Neural cell (in vitro differentiated cells): Measurements from ENCODE around the gene ACOT8. TPM values are rescaled to one million over a fixed set of nuclear protein-coding genes. Genes with fewer than 3 reads are reported as not detected.

Experiments used
- H2AFZ ChIP-seq: fragments of 200-600, 300-800 bp; sonication (generic), shearing (Covaris generic); 2 replicates; pipeline ENCODE4 v1.6.0; 2014; ENCODE audit warnings: low read depth, mild to moderate bottlenecking, antibody characterized with exemption, low read length, moderate library complexity
- H3F3A ChIP-seq: fragments of 200-600 bp; shearing (Covaris generic); 2 replicates; pipeline ENCODE4 v1.6.1; 2016; ENCODE audit warnings: mild to moderate bottlenecking, moderate library complexity, mixed read lengths, antibody characterized with exemption, low read length; ENCODE audit not compliant: insufficient read depth, poor library complexity, severe bottlenecking
- H3K27ac ChIP-seq: fragments of 200-600, 300-800 bp; sonication (generic), shearing (Covaris generic); 2 replicates; pipeline ENCODE4 v1.5.1; 2014; ENCODE audit warnings: mild to moderate bottlenecking, low read length, moderate library complexity
- H3K27me3 ChIP-seq: fragments of 300-800, 200-600 bp; sonication (generic), shearing (Covaris generic); 2 replicates; pipeline ENCODE4 v1.6.0; 2014; ENCODE audit warnings: mild to moderate bottlenecking, low read depth, low read length, moderate library complexity; ENCODE audit not compliant: insufficient read depth
- H3K36me3 ChIP-seq: fragments of 300-800, 200-600 bp; sonication (generic), shearing (Covaris generic); 2 replicates; pipeline ENCODE4 v1.5.1; 2014; ENCODE audit warnings: mild to moderate bottlenecking, antibody characterized with exemption, low read length, moderate library complexity; ENCODE audit not compliant: insufficient read depth
- H3K4me2 ChIP-seq: fragments of 300-800, 200-600 bp; sonication (generic), shearing (Covaris generic); 2 replicates; pipeline ENCODE4 v1.6.0; 2014; ENCODE audit warnings: mild to moderate bottlenecking, low read length
- H3K4me3 ChIP-seq: fragments of 300-800, 200-600 bp; sonication (generic), shearing (Covaris generic); 2 replicates; pipeline ENCODE4 v1.5.1; 2014; ENCODE audit warnings: mild to moderate bottlenecking, low read length, moderate library complexity
- H3K79me2 ChIP-seq: fragments of 200-600 bp; shearing (Covaris generic); replicated peaks from 2 replicates; pipeline ENCODE4 v1.6.0; 2014; ENCODE audit warnings: mild to moderate bottlenecking, low read length, moderate library complexity; ENCODE audit not compliant: insufficient read depth
- H3K9ac ChIP-seq: fragments of 300-800, 200-600 bp; sonication (generic), shearing (Covaris generic); 2 replicates; pipeline ENCODE4 v1.6.1; 2016; ENCODE audit warnings: mild to moderate bottlenecking, low read length, mixed read lengths
- H3K9me2 ChIP-seq: fragments of 200-600 bp; shearing (Covaris generic); 2 replicates; pipeline ENCODE4 v1.6.1; 2016; ENCODE audit warnings: mild to moderate bottlenecking, low read length, mixed read lengths; ENCODE audit not compliant: insufficient read depth
- H3K9me3 ChIP-seq: fragments of 200-600, 300-800 bp; sonication (generic), shearing (Covaris generic); 2 replicates; pipeline ENCODE4 v1.6.1; 2016; ENCODE audit warnings: mild to moderate bottlenecking, mixed run types, low read length, moderate library complexity, mixed read lengths
- H4K20me1 ChIP-seq: fragments of 200-600 bp; shearing (Covaris generic); 2 replicates; pipeline ENCODE4 v1.6.1; 2016; ENCODE audit warnings: mild to moderate bottlenecking, mixed run types; ENCODE audit not compliant: insufficient read depth
- EP300 ChIP-seq: fragments of 450-650 bp; conservative IDR thresholded peaks from 2 replicates; pipeline ENCODE4 v1.6.1; 2014; ENCODE audit warnings: antibody characterized with exemption, mild to moderate bottlenecking, moderate library complexity; ENCODE audit not compliant: poor library complexity, severe bottlenecking
- EZH2 ChIP-seq: fragments of 200-600, 300-800 bp; shearing (Covaris generic), sonication (generic); IDR thresholded peaks from 2 replicates; pipeline ENCODE4 v1.6.1; 2014; ENCODE audit warnings: antibody characterized with exemption, low read length, borderline replicate concordance, mild to moderate bottlenecking; ENCODE audit not compliant: insufficient read depth, poor library complexity, severe bottlenecking
- MXI1 ChIP-seq: fragments of 450-650 bp; conservative IDR thresholded peaks from 2 replicates; pipeline ENCODE4 v1.6.1; 2014; ENCODE audit warnings: antibody characterized with exemption, mild to moderate bottlenecking; ENCODE audit not compliant: poor library complexity, severe bottlenecking
- POLR2AphosphoS5 ChIP-seq: IDR thresholded peaks from 2 replicates; pipeline ENCODE4 v1.6.1; 2012
- RAD21 ChIP-seq: fragments of 450-650 bp; conservative IDR thresholded peaks from 2 replicates; pipeline ENCODE4 v1.6.1; 2014; ENCODE audit warnings: antibody characterized with exemption, mild to moderate bottlenecking, moderate library complexity
- SMC3 ChIP-seq: fragments of 450-650 bp; conservative IDR thresholded peaks from 2 replicates; pipeline ENCODE4 v1.6.1; 2014; ENCODE audit warnings: antibody characterized with exemption, mild to moderate bottlenecking, moderate library complexity; ENCODE audit not compliant: poor library complexity
- TAF1 ChIP-seq: IDR thresholded peaks from 2 replicates; pipeline ENCODE4 v1.6.1; 2012; ENCODE audit warnings: low read depth
- polyA plus RNA-seq: library from polyadenylated mRNA; depleted of rRNA; stranded (reverse); fragments of >200 nt; gene quantifications from 2 replicates; pipeline ENCODE4 v1.2.3, GENCODE V29; 2014
- TF ChIP-seq, protein P1 (sequence below): fragments of 450-650 bp; IDR thresholded peaks from 2 replicates; pipeline ENCODE4 v1.5.1; 2014; ENCODE audit warnings: antibody characterized with exemption, mild to moderate bottlenecking, moderate library complexity; ENCODE audit not compliant: poor library complexity, severe bottlenecking
- TF ChIP-seq, protein P2 (sequence below): IDR thresholded peaks from 2 replicates; pipeline ENCODE4 v1.6.1; 2012; ENCODE audit warnings: borderline replicate concordance

ACOT8 gene
- polyA plus RNA-seq, 1 donor from 2014 or later = 68.7 TPM

DNA sequence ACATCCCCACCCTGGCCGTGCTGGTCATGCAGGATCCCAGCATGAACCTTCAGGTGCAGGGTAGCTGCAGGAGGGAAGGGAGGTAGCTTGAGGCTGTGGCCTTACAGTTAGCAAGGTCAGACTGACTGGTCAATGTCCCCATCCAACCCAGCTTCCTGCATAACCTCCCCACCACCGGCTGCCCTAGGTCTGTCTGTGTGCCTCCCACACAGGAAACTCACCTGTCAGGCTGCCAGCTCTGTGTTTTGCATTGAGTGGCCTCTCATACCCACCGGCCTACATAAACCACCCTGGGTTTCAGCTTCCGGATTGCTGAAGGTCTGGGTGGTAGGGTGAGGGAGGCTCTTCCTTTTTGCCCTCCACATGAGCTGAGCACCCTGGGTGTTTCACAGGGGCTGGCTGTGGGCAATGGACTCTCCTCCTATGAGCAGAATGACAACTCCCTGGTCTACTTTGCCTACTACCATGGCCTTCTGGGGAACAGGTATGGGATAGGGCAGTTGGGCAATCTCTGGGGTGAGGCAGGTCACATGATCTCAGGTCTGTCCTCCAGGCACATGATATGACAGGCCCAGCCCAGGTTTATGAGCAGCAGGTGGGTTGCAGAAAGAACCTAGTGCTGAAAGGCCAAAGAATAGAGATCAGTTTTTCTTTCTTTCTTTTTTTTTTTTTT is 35.8 kb upstream of the ACOT8 start:
- Histone ChIP-seq H3K27me3 (no peaks in the 10 kb centered on the region), H3K27ac (no peak overlapping the region), H3K9ac (no peak overlapping the region), H3K9me3 (no peaks in the 10 kb centered on the region), H3K36me3 (no peaks in the 10 kb centered on the region), H3K79me2 (no peaks in the 10 kb centered on the region), H3K4me2 (no peak overlapping the region), H3F3A (no peaks in the 10 kb centered on the region), H3K9me2 (no peaks in the 10 kb centered on the region), H3K4me3 (no peak overlapping the region), H4K20me1 (no peaks in the 10 kb centered on the region), H2AFZ (no peak overlapping the region)
- TF ChIP-seq TAF1 (no peak), EP300 (no peak), RAD21 (no peak), EZH2 (no peak), MXI1 (no peak), POLR2AphosphoS5 (no peak), SMC3 (no peak)
- TF ChIP-seq, protein P1, sequence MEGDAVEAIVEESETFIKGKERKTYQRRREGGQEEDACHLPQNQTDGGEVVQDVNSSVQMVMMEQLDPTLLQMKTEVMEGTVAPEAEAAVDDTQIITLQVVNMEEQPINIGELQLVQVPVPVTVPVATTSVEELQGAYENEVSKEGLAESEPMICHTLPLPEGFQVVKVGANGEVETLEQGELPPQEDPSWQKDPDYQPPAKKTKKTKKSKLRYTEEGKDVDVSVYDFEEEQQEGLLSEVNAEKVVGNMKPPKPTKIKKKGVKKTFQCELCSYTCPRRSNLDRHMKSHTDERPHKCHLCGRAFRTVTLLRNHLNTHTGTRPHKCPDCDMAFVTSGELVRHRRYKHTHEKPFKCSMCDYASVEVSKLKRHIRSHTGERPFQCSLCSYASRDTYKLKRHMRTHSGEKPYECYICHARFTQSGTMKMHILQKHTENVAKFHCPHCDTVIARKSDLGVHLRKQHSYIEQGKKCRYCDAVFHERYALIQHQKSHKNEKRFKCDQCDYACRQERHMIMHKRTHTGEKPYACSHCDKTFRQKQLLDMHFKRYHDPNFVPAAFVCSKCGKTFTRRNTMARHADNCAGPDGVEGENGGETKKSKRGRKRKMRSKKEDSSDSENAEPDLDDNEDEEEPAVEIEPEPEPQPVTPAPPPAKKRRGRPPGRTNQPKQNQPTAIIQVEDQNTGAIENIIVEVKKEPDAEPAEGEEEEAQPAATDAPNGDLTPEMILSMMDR = no peak
- TF ChIP-seq, protein P2, sequence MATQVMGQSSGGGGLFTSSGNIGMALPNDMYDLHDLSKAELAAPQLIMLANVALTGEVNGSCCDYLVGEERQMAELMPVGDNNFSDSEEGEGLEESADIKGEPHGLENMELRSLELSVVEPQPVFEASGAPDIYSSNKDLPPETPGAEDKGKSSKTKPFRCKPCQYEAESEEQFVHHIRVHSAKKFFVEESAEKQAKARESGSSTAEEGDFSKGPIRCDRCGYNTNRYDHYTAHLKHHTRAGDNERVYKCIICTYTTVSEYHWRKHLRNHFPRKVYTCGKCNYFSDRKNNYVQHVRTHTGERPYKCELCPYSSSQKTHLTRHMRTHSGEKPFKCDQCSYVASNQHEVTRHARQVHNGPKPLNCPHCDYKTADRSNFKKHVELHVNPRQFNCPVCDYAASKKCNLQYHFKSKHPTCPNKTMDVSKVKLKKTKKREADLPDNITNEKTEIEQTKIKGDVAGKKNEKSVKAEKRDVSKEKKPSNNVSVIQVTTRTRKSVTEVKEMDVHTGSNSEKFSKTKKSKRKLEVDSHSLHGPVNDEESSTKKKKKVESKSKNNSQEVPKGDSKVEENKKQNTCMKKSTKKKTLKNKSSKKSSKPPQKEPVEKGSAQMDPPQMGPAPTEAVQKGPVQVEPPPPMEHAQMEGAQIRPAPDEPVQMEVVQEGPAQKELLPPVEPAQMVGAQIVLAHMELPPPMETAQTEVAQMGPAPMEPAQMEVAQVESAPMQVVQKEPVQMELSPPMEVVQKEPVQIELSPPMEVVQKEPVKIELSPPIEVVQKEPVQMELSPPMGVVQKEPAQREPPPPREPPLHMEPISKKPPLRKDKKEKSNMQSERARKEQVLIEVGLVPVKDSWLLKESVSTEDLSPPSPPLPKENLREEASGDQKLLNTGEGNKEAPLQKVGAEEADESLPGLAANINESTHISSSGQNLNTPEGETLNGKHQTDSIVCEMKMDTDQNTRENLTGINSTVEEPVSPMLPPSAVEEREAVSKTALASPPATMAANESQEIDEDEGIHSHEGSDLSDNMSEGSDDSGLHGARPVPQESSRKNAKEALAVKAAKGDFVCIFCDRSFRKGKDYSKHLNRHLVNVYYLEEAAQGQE = no peak

DNA sequence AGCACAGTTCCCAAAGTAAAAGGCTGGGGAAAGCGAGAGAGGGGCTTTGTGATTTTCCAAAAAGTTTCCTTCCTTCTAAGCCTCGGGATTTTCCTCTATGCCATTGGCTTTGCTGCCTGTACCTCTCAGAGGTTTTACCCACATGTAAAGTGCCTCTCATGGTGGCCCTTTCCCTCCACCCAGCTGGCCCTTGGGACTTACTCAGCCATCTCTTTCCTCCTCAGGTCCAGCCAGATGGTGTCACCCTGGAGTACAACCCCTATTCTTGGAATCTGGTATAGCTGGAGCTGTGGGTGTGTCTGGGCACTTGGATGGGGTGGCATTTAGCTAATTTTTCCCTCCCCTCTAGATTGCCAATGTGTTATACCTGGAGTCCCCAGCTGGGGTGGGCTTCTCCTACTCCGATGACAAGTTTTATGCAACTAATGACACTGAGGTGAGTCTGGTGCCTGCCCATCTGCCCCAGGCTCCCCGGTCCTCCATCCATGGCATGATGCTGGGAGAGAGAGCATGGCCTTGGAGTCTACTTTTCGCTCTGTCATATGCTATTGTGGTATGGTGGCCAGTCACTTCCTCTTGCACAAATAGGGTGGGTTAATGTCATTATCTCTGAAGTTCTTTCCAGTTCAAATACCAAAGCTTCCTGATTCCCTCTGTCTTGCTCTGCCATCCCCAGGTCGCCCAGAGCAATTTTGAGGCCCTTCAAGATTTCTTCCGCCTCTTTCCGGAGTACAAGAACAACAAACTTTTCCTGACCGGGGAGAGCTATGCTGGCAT is 35.0 kb upstream of the ACOT8 start:
- H3K9ac ChIP-seq = peak overlapping the region; percentile 88
- no peaks in the 10 kb centered on the region for H3K79me2 ChIP-seq
- no peak overlapping the region for H3K27ac ChIP-seq
- peak overlapping the region; percentile 98 for H3K4me3 ChIP-seq
- H2AFZ ChIP-seq = no peak overlapping the region
- TF ChIP-seq RAD21 = no peak
- TF ChIP-seq MXI1 = no peak
- TF ChIP-seq, protein P2 = no peak
- TF ChIP-seq, protein P1 = peak; percentile 16
- H3F3A ChIP-seq = no peaks in the 10 kb centered on the region
- no peaks in the 10 kb centered on the region for H3K36me3 ChIP-seq
- H3K9me2 ChIP-seq = no peaks in the 10 kb centered on the region
- no peaks in the 10 kb centered on the region for H3K9me3 ChIP-seq
- H3K4me2 ChIP-seq = peak overlapping the region; percentile 70
- no peaks in the 10 kb centered on the region for H4K20me1 ChIP-seq
- H3K27me3 ChIP-seq = no peaks in the 10 kb centered on the region
